GM21529 (cell line): ENCODE measurements around the gene CACFD1.

ENCODE experiments used
- ATAC-seq: cut with Tn5 transposase; IDR thresholded peaks from one replicate; pipeline ENCODE4 v1.9.1; 2021; ENCODE audit not compliant: unreplicated experiment

Gene CACFD1

DNA sequence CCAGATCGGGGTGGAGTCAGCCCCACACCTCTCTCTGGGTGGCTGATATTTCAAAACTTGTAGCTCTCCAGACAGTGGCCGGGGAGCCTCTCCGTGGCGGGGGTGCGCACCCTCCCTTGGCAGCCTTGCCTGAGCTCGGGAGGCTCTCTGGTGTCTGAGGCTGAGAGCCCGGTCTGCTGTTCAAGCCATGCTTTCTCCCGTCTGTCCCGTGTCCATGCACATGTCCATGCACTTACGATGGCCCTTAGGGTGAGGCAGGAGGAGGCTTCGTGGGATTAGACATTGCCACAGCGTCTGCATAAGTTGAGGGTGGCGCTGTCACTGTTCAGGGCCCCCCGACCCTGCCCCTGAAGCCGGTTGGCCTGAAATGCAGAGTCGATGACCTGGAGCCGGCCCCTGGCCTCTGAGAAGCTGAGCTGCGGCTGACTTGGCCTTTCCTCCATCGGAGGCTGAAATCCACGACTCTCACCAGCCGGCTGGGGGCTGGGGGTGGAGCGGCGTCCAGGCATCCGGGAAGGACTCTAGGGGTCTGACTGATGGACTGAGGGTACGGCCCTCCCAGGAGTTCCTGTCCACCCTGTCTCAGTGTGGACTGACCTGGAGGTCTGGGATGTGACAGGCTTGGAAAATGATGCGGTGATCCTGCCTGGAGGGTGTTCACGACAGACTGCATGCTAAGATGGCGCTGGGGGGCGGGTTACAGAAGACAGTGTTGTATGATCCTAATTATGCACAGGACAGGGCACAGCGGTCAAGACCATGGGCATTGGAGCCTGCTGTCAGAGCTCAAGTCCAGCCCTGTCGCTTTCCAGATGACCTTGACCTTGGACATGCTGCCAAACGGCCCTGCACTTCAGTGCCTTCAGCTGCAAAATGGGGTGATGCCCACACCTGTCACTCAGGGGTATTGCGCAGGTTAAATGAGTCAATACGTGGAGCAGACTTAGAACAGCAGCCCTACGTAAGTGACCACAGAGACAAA lies 37.4 kb downstream of the CACFD1 start:
- ATAC-seq: no peak

DNA sequence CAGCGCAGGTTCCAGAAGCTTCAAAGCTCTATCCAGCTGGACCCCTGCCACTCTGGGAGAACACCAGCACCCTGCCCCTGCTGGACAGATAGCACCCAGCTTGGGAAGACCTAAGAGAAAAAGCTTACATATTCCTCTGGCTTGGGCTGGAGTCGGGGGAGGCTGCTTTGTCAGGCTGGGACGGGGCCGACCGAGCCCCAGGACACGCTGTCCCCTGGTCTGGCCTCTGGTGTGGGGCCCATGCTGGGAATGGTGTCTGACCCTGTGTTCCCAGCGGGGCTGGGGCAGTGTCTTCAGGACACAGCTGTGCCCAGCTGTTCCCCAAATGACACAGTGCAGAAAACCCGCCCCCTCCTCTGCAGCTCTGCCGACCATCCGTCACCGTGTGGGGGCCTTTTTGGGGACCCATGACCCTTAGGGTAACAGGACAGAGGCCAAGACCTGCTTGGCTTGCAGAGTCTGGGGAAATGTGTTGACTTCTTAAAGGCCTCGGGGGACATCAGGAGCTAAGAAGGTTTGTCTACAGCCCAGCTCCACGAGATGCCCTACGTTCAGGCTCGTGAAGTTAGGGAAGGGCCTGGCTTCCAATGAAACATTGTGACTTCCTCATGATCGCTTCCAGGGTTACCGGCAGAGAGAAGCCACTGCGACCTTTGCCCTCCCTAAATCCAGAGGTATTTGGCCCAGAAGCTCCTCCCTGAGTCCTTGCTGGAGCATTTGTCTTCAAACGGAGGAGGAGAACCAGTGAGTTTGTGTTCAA lies 39.5 kb downstream of the CACFD1 start:
- no peak for ATAC-seq

DNA sequence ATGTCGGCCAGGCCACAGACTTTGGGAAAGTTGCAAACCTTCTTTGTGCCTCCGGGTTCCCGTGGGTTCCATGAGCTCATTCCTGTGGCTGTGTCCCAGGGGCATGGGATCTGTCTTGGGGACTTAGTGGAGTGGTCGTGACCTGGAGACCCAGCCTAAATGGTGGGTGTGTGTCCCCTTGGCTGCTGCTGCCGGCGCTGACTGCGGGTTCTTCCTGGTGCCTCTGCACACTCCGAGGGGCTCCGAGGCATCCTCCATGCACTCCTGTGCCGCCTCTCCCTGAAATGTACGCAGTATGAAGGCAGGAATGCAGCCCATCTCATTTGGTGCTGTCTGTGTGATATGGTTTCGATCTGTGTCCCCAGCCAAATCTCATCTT lies 40.1 kb downstream of the CACFD1 start:
- no peak for ATAC-seq

DNA sequence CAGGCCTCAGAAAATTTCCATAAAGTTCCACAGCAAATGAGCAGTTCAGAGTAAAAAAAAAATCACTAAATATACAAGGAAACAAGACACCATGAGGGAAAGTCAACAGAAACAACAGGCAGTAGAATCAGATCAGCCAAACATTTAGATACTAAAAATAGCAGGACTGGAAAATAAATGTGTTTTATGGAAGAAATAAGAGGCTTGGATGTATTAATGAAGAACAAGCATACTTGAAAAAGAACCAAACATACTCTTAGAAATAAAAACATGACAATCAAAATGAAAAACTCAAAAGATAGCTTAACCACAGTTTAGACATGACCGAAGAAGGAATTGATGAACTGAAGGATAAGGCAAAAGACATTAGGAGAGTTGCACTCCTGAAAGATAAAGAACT lies 42.3 kb downstream of the CACFD1 start:
- no peak for ATAC-seq

DNA sequence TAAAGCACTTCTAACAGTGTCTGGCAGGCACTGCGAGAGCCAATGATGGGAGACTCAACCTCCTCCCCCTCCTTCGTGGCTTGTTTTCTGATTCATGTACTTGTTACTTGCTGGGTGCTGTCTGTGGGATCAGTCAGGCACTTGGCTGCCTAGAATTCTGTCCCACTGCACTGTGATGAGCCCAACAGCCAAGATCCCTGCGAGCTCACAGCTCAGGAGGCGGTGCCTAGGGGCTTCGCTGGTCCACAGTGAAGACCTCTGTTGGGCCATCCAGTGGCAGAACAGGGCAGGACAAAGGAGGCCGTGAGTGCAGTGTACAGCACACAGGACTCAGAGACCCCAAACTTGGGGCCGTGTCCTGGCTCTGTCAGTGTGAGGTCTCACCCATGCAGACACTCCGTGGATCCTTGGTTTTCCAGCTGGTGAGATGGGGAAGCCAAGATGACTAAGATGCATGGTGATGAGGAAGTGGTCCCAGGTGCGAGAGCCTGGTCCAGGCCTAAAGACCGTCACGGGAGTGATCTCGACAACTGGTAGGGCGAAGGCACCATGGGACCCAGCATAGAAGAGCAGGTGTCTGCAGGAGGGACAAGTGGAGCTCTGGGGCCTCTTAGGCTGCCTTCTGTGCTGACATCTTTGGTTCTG lies 45.5 kb downstream of the CACFD1 start:
- ATAC-seq: no peak

DNA sequence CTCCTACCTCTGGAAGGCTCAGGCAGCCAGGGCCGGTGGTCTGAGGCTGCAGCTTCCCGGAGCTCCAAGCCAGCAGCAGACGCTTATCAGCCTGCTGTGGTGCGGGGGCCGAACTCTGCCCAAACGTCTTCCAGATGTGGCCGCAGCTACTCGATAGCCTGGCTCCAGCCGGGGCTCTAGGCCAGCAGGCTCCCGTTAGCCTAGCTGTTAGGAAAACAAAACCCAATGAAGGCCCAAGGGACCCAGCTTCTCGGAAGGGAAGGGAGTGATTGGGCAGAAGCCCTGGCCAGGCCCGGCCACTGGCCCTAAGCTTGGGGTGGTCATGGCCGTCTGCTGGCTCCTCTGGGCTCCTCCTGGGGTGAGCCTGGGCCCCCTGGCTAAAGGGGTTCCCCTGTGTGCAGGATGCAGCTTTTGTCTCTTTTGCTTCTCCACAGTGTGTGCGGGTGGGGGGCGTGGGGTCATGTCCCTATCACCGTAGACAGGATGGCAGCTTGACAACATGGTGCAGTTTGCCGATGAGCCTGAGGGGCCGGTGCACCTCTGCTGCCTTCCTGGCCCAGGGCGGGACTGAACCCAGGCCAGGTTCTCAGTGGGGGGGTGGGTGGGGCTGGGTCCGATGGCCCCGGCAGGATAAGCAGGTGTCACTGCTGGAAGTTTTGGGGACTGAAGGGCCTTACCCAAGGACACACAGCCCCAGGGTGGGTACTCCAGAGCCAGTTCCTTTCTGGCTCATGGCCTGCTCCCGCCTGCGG lies 46.3 kb downstream of the CACFD1 start:
- no peak for ATAC-seq

DNA sequence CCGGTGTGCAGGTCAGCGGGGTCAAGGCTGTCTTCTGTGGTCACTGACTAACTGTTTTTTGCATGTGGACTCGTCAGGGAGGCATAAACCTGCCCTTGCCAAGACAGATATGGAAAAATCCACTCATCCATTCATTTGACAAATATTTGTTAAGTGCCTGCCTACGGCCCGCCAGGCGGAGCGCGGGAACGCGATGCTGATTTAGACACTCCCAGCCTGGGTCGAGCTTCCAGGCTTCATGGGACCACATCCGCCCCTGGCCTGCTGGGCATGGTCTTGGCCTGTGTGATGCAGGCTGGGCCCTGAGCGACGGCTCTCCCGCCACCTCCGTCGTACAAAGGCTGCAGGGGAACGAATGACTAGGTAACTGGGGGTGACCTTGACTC lies 46.9 kb downstream of the CACFD1 start:
- ATAC-seq: no peak

DNA sequence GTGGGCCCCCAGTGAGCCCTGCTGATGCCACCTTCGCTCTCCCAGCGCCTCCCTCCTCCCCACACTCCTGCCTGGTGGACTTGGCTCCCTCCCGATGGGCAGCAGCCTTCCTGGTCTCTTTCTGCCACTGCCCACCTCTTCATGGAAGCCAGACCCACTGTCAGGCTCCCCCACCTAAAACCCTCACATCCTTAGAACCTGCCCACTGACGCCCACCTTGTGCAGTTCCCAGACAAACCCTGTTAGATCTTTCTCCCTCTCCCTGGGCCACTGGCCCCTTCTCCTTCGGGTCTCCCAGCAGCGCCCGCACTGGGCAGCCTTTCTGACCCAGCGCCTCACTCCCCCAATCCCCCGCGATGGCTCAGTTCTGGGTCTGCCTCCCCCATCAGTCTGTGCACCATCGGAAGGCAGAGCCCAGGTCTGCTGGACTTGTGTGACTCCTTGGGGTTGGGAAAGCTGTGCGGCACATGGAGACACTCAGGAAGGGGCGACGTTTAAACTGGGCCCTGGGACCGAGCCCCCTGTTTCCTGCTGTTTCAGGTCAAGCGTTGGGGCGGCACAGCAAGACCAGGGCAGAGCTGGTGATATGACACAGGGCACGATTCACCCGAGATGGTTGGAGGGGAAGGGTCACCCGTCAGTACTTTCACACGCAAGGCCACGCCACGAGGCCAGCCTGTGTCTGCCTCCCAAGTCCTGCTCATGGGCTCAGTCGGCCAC lies 47.6 kb downstream of the CACFD1 start:
- no peak for ATAC-seq

DNA sequence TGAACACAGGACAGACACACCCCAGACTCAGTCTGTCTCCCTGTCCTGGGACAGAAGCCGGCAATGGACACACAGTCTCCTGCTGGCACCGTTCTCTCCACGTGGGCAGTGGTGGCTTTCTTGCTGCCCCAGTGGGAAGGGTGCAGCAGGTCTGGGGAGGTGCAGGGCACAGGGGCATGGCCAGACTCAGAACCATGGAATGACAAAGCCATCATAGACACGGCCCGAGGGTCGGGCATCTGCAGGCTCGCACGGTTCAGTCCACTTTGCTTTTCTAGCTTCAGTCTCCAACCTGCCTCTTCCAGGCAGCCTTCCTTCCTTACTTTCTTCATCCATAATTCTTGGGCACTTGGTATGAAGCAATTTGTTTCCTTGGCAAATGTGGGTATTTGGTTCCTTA lies 48.3 kb downstream of the CACFD1 start:
- ATAC-seq: no peak

DNA sequence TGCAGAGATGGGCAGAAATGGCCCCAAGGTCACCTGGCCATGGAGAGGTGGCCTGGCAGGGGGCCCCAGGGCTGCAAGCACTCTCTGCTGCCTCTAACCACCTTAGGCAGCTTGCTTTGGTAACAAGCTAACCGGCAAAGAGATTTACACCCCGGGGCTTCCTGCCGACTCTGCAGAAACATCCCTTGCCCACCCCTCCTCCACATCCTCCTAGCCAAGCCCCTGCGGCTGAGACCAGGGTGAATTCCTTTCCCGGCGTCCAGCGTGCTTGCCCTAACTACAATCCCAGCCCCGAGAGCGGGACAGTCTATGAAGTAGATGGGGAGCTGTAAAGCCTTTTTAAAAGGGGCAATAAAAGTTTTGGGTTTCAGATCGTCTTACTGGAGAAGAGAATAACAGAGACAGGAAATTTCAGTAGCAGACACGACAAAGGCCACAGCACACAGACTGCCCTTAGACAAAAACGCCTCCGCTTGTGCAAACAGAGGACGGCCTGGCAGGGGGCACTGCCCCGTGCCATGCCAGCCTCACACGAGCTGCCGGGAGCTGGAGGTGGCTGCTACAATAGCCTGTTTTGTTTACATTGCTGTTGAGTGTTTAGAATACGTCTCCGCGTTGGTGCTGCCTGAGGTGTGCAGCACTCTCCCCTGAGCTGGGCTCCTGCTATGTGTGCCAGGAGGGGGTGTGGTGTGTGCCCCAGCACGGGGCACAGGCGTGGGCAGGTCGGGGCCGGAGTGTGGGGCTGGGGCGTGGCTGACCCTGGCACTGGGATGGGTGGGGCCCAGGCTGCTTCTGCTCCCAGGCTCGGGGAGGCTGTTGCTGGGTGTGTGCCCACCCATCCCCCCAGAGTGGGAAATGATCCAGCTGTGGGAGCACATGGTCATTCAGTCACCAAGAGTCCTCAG lies 49.7 kb downstream of the CACFD1 start:
- ATAC-seq: no peak

DNA sequence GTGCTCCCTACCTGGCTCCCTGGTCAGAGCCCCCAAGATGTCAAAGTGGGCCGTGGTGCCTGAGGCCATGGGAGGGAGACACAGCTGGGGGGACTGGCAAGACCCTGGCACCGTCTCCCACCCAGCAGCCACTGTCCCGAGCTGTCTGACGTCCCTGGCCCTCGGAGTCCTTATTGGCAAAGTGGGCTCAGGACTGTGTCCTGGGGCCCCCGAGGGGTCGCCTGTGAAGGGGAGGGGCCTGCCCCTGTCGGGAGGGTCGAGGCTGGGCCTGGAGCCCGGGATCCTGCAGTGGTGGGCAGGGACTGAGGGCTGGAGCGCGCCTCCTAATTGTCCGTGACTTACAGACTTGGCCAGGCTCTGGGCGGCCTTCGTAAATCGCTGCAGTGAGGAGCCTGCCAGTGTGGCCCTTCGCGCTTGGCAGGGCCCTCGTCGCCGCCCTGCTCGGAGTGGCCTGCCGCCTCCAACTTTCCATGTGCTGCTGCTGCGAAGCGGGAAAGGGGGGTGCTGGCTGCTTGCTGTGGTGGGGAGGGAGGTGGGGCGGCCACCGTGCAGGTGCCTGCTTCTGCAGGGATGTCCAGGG lies 51.2 kb downstream of the CACFD1 start:
- no peak for ATAC-seq

DNA sequence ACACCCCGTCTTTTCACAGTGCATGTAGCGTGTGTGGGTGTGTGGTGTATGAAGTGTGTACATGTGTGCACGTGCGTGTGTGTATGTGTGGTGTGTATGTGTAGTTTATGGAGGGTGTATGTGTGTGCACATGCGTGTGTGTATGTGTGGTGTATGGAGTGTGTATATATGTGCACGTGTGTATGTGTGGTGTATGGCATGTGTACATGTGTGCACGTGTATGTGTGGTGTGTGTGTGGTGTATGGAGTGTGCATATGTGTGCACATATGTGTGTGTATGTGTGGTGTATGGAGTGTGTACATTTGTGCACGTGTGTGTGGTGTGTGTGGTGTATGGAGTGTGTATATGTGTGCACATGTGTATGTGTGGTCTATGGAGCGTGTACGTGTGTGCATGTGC lies 51.8 kb downstream of the CACFD1 start:
- no peak for ATAC-seq

DNA sequence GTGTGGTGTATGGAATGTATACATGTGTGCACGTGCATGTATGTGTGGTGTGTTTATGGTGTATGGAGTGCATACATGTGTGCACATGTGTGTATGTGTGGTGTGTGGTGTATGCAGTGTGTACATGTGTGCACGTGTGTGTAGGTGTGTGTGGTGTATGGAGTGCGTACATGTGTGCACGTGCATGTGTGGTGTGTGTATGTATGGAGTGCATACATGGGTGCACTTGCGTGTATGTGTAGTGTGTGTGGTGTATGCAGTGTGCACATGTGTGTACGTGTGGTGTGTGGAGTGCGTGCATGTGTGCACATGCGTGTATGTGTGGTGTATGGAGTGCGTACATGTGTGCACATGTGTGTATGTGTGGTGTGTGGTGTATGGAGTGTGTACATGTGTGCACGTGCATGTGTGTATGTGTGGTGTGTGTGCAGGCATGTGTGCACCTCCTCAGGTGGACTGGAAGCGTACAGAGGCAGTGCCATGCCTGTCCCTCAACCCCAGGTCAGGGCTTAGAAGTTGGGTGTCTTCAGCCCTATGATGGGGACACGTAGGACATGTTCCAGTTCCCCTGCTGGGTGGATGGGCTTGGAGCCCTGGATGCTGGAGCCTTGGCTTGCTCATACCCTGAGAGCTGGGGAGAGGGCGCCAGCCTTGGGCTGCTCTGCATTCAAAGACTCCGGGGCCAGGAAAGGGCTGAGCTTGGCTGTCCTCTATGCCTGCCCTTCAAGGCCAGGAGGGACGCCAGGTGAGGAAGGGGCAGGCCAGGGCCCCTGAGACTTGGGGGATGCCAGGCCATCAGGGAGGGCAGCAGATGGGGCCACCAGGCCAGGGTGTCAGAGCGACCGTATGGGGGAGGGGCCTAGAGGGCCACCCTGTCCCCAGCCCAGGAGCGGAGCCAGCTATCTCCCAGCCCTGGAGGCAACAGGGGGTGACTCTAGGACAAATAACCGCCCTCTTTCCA lies 52.8 kb downstream of the CACFD1 start:
- no peak for ATAC-seq

DNA sequence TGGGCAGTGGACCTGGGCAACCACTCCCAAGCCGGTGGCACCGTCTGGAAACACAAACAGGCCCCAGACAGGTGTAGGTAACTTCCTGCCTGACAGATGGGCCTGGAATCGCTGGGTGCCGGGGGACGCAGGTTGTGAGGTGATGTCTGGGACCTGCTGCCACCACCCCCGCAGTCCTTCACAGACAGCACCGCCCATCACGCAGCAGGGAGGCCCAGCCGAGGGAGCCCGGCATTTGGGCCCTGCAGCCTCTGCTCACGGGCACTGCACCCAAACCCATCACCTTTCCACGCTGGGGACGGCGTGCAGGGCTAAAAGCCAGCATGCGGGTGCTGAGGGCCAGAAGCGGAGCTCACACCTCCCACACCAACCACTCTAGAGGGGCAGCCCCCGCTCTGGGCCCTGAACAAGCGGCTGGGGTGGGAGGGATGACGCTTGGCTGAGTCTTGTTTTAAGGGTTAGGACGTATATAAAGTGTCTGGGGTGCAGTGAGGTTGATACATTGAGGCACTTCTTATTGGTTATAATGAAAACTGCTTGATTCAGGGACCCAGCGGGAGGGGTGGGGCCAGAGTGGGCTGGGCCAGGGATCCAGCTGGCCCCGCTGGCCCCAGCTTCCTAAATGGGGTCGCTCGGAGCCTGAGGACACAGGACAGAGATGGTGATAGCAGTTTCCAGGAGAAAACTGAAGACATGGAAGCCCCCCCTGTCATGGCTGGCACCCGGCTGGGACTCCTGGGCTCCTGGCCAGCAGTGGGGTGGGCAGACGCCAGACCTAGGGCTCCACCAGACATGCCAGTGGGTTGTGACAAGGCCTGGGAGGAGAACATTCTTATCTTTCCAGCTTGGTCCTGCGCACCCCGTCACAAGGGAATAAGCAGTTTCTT lies 53.7 kb downstream of the CACFD1 start:
- no peak for ATAC-seq

DNA sequence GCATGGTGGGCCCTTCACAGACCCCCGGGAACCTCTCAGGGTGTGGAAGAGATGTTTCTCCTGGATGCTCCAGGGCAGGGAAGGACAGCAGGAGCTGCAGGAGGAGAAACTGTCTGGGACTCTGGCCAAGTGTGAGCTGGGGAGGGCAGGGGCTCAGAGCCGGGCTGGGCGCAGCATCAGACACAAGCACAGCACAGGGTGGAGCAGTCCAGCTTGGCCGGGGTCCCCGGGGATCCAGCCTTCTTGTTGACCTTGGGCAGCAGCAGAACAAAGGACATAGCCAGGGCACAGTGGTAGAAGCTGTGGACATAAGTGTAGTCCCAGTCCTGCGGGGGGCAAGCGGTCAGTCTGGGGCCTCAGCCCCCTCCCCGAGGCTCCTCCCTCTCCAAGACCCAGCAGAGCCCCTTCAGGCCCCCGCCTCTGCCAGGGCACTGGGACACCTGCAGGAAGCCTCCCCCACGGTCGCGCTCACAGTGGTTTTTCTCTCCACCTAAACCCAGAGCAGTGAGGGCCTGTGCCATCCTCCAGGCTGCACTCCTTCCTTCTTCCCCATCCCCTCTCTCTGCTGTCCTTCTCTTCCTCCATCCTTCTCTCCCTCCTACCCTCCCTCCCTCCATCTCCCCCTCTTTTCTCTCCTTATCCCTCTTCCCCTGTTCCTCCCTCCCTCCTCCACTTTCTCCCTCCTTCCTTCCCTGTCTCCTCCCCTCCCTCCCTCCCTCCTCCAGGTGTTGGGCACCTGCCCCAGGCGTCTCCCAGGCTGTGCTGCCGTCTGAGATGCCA lies 54.9 kb downstream of the CACFD1 start:
- no peak for ATAC-seq

DNA sequence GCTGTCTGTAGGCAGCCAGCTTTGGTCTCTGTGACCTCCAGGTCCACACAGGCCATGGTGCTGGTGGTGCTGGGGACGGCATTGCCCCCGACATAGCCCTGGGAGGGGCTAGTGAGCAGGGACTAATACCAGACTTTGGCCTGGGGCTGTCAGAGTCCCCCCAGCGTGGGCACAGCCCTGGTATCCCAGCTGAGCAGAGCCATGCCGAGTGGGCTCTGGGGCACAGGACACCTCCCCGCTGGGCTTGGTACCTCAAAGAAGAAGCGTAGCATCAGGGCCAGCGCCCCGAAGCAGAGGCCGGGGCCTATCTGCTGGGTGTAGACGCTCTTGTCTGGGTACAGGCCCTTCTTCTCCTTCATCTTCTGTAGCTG lies 55.4 kb downstream of the CACFD1 start:
- no peak for ATAC-seq
